C4-2B (cell line): Measurements from ENCODE around the gene ELAVL1.

Source experiments
- ZFX ChIP-seq: fragments of 450-650 bp; IDR thresholded peaks from 2 replicates; pipeline ENCODE4 v1.6.1; 2017
- TF ChIP-seq, protein P1 (sequence below): fragments of 450-650 bp; conservative IDR thresholded peaks from 2 replicates; pipeline ENCODE4 v1.5.1; 2017; ENCODE audit warnings: mild to moderate bottlenecking

DNA sequence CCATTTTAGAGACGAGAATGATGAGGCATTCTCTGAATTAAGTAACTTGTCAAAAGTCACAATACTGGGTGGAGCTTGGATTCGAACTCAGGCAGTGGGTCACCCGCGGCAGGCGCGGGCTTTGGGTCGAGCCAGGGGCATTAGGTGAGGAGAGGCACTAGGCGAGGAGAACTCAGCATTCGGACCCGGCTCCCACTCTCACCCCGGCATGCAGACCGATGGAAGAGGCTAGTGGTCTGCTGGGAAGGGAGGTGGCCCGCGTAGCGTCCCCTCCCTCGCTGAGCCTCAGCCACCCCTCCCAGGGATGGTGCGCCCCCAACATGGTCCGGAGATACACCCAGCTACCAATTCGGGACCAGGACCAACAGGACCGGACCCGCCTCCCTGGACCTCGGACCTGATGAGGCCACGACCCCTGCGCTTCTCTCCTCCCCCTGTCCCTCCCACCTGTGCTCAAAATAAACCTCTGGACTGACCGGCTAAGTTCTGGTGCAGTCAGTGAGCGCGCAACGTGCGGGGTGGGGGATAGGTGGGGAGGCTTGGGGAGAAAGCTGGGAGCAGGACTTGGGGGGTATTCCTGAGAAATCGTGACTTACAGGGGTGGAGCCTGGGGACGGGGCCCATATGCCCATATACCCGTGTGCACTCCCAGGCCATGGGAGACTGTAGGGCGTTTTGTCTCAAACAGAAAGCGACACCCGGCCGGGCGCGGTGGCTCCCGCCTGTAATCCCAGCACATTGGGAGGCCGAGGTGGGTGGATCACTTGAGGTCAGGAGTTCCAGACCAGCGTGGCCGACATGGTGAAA lies 86.6 kb downstream of the ELAVL1 start:
- TF ChIP-seq, protein P1, sequence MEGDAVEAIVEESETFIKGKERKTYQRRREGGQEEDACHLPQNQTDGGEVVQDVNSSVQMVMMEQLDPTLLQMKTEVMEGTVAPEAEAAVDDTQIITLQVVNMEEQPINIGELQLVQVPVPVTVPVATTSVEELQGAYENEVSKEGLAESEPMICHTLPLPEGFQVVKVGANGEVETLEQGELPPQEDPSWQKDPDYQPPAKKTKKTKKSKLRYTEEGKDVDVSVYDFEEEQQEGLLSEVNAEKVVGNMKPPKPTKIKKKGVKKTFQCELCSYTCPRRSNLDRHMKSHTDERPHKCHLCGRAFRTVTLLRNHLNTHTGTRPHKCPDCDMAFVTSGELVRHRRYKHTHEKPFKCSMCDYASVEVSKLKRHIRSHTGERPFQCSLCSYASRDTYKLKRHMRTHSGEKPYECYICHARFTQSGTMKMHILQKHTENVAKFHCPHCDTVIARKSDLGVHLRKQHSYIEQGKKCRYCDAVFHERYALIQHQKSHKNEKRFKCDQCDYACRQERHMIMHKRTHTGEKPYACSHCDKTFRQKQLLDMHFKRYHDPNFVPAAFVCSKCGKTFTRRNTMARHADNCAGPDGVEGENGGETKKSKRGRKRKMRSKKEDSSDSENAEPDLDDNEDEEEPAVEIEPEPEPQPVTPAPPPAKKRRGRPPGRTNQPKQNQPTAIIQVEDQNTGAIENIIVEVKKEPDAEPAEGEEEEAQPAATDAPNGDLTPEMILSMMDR = no peak
- TF ChIP-seq ZFX = no peak
